Left lung (tissue), 10 donors: ENCODE data around the gene CIRBP. TPM values are rescaled to one million over a fixed set of nuclear protein-coding genes. Genes with fewer than 3 reads are reported as not detected.
A peak's percentile ranks its signal among the peaks of the same experiment; 100 is the strongest.

Experiments used
- ATAC-seq: fragments of 200-7000 bp; cut with Tn5 transposase; one replicate; pipeline ENCODE4 v1.9.1; 2020; ENCODE audit warnings: moderate library complexity
- DNase-seq, 4 donors: peaks; one replicate each; pipeline ENCODE4 v3.0.0-alpha.2; 2013 to 2020
- H3K27ac ChIP-seq, 2 donors: fragments of 200-600 bp; sonication (generic) in 1 of 2; one replicate each; pipeline versions ENCODE4 v1.5.0 to v1.8.0; 2020 to 2021
- H3K27me3 ChIP-seq, 2 donors: fragments of 200-600 bp; sonication (generic) in 1 of 2; one replicate each; pipeline versions ENCODE4 v1.5.0 to v1.8.0; 2020 to 2021
- H3K36me3 ChIP-seq, 2 donors: fragments of 200-600 bp; sonication (generic) in 1 of 2; one replicate each; pipeline versions ENCODE4 v1.5.0 to v1.8.0; 2020 to 2021
- H3K4me1 ChIP-seq, 2 donors: fragments of 200-600 bp; one replicate each; pipeline ENCODE4 v1.8.0; 2021
- H3K4me3 ChIP-seq, 2 donors: fragments of 200-600 bp; sonication (generic) in 1 of 2; one replicate each; pipeline versions ENCODE4 v1.5.0 to v1.8.0; 2020 to 2021; ENCODE audit warnings: mild to moderate bottlenecking in 1 of 2
- H3K9me3 ChIP-seq, 2 donors: fragments of 200-600 bp; sonication (generic) in 1 of 2; one replicate each; pipeline versions ENCODE4 v1.5.0 to v1.8.0; 2020 to 2021
- intact Hi-C, 2 donors: fragments of 100-400 bp; cut with DNase I; formaldehyde crosslinking; loops; one replicate each; pipeline versions ENCODE4 v1.11.2 to v1.14.2; 2022
- polyA plus RNA-seq, 6 donors: library from polyadenylated mRNA; unstranded; fragments of 120-200 nt; gene quantifications; one replicate each; pipeline ENCODE4 v1.2.1, GENCODE V29; 2013; ENCODE audit not compliant: insufficient read length in 6 of 6
- total RNA-seq, 2 donors: library from RNA; stranded (reverse); fragmentation: NEBNext Ultra II Directional; extraction: Animal tissue kit (Norgen Biotek cat#: 25700); gene quantifications; one replicate each; pipeline ENCODE4 v1.2.1, GENCODE V29; 2021
- TF ChIP-seq, protein P1 (sequence below), 2 donors: fragments of 200-600 bp; sonication (generic) in 1 of 2; IDR thresholded peaks; one replicate each; pipeline versions ENCODE4 v1.5.0 to v1.8.0; 2021; ENCODE audit warnings: antibody characterized with exemption in 2 of 2
- donor health status: DM: no; HTN: yes; CAD: no.
- donor health status: DM: no; HTN: no; CAD: no.

Gene CIRBP
- total and polyA plus RNA-seq, 8 donors: 220 to 1,079 (median 949) TPM

DNA sequence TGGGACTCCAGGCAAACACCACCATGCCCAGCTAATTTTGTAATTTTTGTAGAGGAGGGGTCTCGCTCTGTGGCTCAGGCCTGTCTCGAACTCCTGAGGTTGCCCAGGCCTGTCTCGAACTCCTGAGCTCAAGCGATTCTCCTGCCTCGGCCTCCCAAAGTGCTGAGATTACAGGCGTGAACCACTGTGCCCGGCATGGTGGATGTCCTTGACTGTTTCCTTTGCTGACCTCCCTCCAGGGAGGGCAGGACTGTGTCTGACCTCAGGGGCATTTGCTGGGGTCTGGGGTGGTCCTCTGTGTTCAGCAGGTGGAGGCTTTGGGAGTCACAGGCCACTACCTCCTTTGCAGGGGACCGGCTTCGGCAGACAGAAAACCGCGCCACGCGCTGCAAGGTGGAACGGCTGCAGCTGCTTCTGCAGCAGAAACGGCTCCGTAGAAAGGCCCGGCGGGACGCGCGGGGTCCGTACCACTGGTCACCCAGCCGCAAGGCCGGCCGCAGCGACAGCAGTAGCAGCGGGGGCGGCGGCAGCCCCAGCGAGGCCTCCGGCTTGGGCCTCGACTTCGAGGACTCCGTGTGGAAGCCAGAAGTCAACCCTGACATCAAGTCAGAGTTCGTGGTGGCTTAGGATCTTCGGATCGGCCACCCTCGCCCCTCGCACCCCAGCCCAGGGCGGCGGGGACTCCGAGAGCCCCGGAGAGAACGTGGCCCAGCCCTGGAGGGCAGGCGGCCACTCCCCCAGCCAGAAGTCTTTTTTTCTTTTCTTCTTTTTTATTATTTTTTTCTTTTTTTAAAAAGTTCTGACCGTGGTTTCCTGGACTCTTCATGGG, 12.3 kb upstream of the CIRBP start:
- no peaks in the 10 kb centered on the region for H3K9me3 ChIP-seq
- ATAC-seq: no peak
- no peak overlapping the region for H3K4me3 ChIP-seq
- TF ChIP-seq, protein P1, sequence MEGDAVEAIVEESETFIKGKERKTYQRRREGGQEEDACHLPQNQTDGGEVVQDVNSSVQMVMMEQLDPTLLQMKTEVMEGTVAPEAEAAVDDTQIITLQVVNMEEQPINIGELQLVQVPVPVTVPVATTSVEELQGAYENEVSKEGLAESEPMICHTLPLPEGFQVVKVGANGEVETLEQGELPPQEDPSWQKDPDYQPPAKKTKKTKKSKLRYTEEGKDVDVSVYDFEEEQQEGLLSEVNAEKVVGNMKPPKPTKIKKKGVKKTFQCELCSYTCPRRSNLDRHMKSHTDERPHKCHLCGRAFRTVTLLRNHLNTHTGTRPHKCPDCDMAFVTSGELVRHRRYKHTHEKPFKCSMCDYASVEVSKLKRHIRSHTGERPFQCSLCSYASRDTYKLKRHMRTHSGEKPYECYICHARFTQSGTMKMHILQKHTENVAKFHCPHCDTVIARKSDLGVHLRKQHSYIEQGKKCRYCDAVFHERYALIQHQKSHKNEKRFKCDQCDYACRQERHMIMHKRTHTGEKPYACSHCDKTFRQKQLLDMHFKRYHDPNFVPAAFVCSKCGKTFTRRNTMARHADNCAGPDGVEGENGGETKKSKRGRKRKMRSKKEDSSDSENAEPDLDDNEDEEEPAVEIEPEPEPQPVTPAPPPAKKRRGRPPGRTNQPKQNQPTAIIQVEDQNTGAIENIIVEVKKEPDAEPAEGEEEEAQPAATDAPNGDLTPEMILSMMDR (IDR thresholded peaks at IDR 0.05): no peak
- peak overlapping the region; percentile 19 to 99 for H3K27ac ChIP-seq
- DNase-seq: no peak
- no peaks in the 10 kb centered on the region for H3K27me3 ChIP-seq
- H3K4me1 ChIP-seq: peaks cover 49 to 91% of the 10 kb centered on the region in 2 donors
- intact Hi-C loops: no loop called here
- peaks cover 9 to 58% of the 10 kb centered on the region in 2 donors for H3K36me3 ChIP-seq

- H3K9me3 ChIP-seq: no peaks in the 10 kb centered on the region
- ATAC-seq (no peak), DNase-seq (peak in 1 of 4 donors; percentile 79)
- intact Hi-C loops: no loop called here
- peak overlapping the region in 1 of 2 donors; percentile 68 for H3K4me3 ChIP-seq
- H3K4me1 ChIP-seq: peaks cover 57 to 94% of the 10 kb centered on the region in 2 donors
- peaks cover 9 to 56% of the 10 kb centered on the region in 2 donors for H3K36me3 ChIP-seq
- H3K27me3 ChIP-seq: no peaks in the 10 kb centered on the region
- H3K27ac ChIP-seq: peak overlapping the region; percentile 93 to 99
- TF ChIP-seq, protein P1 (IDR thresholded peaks at IDR 0.05): no peak
Measured at GRCh38 chr19:1257475-1258162, 11.5 kb upstream of the CIRBP start.

GRCh38 chr19:1258163-1258492, 11.0 kb upstream of the CIRBP start:
- intact Hi-C loops: no loop called here
- H3K4me3 ChIP-seq: peak overlapping the region in 1 of 2 donors; percentile 68
- DNase-seq (no peak), ATAC-seq (no peak)
- H3K9me3 ChIP-seq: no peaks in the 10 kb centered on the region
- peaks cover 60 to 99% of the 10 kb centered on the region in 2 donors for H3K4me1 ChIP-seq
- no peaks in the 10 kb centered on the region for H3K27me3 ChIP-seq
- peak overlapping the region; percentile 93 to 99 for H3K27ac ChIP-seq
- TF ChIP-seq, protein P1 (IDR thresholded peaks at IDR 0.05): no peak
- peaks cover 9 to 56% of the 10 kb centered on the region in 2 donors for H3K36me3 ChIP-seq

- TF ChIP-seq, protein P1 (IDR thresholded peaks at IDR 0.05): no peak
- intact Hi-C loops: no loop called here
- Histone ChIP-seq H3K36me3 (peaks cover 9 to 51% of the 10 kb centered on the region in 2 donors), H3K27me3 (no peaks in the 10 kb centered on the region), H3K9me3 (no peaks in the 10 kb centered on the region), H3K4me3 (peak overlapping the region in 1 of 2 donors; percentile 68), H3K4me1 (peaks cover 55 to 99% of the 10 kb centered on the region in 2 donors), H3K27ac (peak overlapping the region; percentile 93 to 99)
- no peak for ATAC-seq
- DNase-seq: no peak
Measured at GRCh38 chr19:1258707-1259205, 10.4 kb upstream of the CIRBP start.
